GM18511 (cell line): ENCODE results near the gene SLC37A1.

ENCODE experiments used
- ATAC-seq: cut with Tn5 transposase; IDR thresholded peaks from one replicate; pipeline ENCODE4 v1.9.1; 2021; ENCODE audit warnings: mild to moderate bottlenecking, moderate library complexity; ENCODE audit not compliant: unreplicated experiment

Gene SLC37A1

DNA sequence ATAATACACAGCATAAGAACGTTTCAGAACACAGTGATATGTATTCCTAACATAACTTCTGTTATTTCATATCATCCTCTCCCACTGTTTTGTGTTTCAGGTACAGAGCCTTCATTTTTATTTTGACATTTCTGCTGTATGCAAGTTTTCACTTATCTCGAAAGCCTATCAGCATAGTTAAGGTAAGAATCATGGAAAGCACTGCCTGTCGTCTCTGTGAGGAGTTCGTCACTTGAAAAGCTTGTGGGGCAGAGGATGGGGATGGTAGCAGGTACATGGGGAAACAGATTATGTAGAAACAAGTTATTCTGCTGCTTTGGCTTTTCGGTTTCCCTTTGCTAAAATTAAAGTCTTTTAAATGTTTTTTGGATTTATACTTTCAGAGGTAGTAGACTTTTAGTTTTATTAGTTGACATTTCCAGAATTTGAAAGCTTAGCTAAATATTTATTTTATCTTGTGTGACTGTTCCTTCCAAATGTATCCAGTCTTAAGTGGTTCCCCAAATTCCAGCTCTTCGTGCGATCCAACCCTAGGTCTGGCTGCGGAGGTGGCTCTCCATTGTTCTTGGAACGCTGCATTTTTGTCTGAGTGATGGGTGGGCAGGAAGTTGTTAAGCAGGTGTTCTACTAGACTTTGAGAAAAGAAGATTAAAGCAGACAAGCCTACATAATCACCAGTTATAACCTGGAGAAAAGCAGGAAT lies 12.2 kb downstream of the SLC37A1 start:
- ATAC-seq, result no peak

DNA sequence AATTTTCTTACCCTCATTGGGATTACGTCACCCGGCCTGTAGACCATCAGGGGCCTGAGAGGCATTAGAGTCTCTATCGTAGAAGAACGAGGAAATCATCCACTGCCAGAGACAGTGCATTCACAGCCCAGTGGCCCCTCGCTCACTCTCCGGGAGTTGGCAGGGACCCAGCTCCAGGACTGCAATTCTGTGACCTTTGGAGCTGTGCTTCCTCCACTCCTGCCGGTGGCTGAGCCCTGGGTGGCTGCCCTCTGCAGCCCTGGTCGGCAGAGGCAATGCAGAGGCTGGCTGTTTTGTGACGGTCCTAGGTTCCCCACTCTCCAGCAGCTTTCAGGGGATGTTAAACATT lies 12.7 kb downstream of the SLC37A1 start:
- no peak for ATAC-seq

DNA sequence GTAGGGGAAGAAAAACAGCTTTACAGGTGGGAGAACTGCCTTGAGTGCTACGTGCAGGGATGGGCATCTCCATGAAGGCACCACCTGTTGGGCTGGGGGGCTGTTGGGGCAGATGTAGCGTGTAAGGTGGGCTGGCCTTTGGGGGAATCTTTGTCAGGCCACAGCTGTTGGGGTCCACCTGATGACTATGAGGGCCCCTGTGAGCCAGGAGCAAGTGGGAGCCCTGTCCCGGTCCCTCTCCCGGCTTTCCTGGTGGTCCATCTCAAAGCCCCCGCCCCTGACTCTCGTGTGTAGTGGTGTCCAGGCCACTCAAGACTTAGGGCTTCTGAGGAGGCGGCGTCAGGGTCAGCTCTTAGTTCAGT lies 13.5 kb downstream of the SLC37A1 start:
- ATAC-seq, result no peak

DNA sequence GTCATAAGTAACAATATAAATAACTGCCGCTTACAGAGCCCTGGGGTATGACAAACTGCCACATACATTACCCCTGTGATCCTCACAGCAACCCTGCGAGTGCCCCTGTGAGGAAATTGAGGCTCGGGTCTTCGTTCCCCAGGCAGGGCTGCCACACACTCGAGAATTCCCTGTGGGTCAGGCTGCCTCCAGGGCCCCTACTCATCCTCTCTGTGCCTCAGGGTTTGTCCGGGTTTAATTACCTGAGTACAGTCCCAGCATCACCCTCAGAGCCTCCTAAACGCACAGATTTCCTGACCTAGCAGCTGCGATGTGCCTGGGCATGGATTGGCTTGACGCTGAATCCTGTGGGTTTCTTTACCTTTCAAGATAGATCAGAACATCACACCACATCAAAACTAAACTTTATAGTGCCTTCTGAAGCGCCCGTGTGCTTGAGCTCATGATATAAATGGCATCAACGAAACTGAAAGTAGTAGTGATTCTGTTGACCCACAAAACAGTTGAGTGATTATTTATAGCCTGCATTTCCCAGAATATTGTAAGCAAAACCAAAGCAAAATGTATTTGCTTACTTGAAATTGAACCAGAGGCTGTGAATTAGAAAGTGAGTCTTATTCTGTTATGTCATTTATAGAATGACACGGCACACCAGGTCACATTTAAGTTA lies 14.0 kb downstream of the SLC37A1 start:
- ATAC-seq, result peak; percentile 38

DNA sequence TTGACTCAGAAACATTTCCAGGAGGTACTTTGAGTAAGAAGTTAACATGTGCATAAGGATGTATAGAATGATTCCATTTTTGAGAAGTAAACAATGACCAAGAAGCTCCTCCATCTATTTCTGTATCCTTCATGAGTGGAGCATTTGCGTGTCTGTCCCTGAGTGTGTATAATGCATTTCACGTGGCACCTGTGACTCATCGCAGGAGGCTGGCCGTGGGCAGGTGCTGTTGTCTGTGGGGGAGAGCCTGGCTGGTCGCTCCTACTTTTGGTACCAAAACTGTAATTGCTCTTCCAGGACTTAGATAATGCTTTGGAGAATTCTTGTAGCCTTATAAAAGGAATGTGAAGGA lies 16.5 kb downstream of the SLC37A1 start:
- ATAC-seq, result no peak

DNA sequence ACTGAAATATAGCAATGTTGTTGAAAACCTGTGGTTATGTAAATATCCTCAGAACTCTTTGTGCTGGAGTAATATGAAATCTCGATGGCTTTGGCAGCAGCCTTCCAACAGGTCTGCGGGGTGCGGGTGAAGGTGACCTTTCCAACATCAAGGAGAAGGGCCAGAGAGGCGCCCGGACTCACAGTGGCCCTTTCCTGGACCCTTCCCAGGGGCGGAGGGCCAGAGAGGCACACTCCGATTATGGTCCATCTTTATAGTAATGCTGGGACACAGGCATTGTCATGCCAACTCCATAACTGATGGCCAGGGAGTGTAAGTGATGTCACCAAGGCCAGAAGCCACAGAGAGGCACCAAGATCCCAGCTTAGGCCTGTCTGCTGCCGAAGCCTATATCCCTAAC lies 18.1 kb downstream of the SLC37A1 start:
- no peak for ATAC-seq

DNA sequence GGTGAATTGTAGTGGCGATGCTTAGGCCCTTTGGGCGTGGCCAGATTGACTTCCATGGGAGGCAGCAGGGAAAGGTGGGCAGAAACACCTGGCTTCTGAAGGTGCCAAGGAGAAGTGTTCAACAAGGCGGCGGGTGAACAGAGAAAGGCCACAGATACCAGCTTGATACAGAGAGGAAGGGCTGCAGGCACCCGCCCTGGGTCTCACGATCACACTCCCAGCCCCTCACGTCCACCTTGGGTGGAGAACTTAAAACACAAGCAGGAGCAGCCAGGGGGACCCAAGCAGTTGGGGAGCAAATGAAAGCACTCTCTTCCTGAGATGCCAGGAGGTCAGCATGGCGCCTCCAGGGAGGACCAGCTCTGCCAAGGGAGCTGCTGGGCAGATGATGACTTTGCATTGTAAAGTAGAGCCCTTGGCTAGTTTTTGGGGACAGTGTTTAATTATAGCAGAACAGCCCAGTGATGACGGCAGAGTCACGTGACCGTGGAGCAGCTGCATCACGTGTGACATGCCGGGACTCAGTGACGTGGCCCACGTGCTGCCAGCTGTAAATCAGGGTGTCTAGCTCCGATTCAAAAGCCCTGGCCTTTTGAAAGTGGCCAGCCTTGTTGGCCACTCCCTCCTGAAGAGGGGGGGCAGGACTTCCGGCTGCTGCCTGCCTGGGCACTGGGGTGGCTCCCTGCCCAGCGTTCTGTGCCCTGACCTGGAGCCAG lies 19.0 kb downstream of the SLC37A1 start:
- no peak for ATAC-seq

DNA sequence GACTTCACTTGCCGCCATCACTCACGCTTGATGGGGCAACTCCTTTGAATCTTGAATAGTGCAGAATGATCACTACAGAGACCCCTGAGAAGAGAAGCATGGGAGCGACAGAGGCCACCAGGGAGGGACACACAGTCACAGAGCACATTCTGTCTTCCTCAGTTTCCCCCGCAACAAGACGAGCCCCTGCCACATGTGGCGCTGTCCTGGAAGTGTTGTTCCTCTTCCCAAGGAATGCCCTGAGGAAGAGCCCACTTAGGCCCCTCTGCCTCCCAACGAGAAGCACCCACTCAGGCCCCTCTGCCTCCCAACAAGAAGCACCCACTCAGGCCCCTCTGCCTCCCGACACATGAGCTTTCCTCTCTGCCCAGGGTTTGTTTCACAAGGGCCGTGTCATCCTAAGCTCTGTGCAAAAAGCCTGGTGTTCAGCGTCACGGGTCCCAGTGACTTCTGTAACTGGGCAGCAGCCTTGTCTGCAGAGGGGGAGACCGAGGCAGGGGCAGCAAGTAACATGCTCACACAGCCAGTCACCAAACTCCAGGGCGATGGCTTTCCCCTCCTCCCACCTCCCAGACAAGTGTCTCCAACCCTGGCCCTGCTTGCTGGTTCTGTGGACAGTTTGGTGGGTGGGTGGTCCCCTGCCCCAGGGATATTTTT lies 19.8 kb downstream of the SLC37A1 start:
- no peak for ATAC-seq

DNA sequence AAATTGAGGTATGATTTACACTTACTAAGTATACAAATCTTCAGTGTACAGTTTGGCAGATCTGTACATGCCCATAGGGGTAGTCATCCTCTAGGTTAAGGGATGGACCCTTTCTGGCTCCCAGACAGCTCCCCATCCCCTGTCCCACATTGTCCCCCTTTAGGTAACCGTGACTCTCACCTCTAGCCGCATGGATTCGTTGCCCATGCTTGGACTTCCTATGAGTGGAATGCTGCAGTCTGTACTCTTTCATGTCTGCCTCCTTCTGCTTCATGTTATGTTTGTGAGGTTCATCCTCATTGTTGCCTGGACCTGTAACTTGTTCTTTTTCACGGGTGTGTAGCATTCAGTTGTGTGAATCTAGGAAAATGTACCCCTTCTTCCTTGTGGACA lies 20.3 kb downstream of the SLC37A1 start:
- ATAC-seq, result no peak

DNA sequence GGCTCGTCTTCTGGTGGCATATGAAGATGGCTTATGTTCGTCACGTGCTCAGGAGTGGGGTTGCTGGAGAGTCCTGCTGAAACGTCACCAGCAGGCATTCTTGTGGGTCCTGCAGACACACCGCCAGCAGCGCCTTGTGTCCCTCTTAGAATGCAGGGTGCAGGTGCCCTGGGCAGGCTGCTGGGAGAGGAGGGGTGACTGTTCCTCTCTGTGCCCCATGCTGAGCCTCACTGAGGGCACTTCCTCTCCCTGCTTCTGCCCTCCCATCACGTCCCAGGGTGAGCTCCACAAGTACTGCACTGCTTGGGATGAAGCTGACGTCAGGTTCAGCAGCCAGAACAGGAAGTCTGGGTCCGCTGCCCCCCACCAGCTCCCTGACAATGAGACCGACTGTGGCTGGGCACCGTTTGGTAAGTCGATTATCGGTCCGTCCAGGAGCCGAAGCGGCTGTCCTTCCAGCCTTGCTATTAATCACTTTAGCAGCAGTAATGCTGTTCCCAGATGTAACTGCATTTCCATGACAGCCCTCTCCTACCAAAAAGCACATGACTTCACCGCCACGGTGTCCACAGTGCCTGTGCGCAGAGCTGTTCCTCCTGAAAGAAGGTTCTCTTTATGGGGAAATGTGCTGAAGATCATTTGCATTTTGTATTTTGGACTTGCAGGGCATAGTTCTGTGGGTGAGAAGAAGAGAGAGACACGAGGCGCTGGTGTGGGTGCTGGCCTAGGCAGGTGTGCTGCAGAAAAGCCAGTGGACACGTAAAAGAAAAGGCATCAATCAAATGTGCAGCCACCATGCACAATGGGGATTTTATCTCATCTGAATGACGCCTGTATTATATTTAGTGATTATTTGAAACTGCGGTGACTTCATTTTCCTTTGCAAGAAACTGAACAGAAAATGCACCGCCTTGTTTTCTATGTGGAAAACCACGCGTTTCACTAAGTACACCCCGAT lies 21.0 kb downstream of the SLC37A1 start:
- peak; percentile 53 for ATAC-seq

DNA sequence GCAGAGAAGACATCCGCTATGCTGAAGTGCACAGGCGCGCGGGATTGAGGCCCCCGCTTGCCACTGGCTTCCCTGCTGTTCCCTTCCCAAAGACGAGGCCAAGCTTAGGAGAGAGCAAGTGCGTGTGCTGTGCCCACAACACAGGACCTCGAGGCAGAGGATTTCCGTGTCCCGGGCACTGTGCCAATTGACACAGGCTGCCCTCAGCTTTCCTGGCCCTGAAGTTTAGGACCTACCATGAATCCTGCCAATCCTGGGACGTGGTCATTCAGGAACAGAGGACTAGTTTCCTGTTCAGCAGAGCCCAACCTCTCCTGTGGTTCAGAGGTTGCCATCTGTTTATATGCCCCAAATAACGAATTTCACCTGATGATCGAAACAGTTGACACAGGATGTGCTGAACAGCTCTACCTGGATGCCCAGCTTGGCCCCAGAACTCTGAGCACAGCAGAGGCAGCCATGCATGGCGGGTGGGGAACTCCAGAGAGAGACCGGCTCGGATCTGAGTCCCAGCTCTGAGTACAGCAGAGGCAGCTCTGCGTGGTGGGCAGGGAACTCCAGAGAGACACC lies 22.0 kb downstream of the SLC37A1 start:
- ATAC-seq, result peak; percentile 69

DNA sequence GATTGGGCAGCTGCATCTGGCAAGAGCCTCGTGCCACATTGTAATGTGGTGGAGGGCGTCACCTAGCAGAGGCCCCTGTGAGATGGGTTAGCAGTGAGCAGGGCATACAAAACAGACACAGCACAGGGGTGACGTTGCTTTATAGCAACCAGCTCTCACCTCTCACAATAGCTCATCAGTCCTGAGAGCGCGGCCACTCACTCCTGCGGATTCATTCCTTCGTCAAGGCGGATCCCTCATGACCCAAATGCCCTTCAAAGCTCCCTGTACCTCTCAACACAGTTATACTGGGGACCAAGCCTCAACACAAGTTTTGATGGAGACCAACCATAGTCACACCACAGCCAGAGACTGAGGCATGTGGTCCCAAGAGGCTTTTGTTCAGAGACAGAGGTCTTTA lies 22.9 kb downstream of the SLC37A1 start:
- no peak for ATAC-seq

DNA sequence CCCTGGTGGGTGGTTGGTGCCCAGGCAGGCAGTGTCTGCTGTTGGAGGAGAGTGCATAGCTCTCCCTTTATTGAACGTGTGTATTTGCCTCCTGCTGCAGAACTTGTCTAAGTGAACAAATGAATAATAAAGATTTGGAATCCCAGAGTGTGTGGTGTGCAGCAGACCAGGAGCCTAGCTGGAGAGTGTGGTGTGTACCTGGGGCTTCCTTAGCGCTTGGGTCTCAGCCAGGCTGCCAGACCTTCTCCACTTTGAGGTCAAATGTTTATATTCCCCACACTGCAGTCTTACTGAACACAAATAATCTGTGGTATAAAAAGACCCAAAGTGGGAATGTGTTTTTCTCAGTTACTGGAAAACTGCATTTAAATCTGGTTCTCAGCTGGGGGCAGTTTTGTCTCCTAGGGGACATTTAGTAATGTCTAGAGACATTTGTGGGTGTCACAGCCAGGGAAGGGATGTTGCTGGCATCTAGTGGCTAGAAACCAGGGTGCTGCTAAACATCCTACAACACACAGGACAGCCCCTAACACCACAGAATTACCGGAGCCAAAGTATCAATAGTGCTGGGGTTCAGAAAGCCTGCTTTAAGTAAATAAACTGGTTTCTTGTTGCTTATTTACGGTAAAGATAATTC lies 23.6 kb downstream of the SLC37A1 start:
- no peak for ATAC-seq

DNA sequence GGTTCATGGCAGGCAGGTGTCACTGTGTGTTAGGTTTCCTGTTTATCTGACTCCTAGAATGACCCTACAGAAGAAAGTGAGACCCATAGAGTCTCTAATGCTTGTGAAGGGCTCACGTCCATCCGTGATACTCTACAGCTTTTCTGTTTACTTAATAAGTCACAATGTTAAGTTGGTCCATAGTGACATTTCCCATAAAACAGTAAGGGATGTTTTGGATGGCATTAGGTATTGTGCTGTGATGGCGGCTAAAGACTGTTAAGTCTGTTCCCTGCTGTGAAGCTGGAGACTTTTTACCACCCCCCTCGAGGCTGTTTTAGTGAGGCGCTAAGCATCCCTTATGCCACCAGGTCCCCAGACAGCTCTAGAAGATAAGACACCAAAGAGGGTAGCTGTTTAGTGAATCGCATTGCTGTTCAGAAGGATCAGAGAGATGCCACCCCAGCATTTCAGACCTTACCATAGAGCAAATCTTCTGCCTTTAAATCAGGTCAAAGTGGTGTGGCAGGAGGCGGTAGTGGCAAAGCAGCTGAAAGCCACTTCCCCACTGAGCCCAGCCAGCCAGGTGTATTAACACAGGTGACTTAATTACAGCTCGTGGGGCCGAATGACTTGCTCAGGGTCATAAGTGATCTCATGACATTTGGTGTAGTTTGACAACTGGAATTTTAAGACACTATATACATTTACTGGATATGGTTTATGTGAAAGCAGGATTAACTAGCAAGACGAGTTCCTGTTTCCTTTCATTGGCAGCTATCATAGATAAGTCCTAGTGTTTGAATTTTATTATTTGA lies 25.0 kb downstream of the SLC37A1 start:
- ATAC-seq, result no peak

DNA sequence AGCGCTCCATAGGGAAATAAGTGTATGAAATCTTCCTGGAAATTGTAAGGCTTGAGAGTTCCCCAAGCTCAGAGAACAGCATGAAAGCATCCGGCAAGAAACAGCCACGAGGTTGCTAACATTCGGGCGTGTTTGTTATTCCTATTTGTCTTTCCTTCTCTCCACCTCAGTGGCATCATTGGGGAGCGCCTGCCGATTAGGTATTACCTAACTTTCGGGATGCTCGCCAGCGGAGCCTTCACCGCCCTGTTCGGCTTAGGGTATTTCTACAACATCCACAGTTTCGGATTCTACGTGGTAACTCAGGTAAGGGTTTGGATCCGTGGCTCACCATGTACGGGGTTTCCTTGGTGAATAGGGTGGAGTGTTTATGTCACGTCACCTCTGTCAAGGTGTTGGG lies 25.7 kb downstream of the SLC37A1 start:
- ATAC-seq, result no peak

DNA sequence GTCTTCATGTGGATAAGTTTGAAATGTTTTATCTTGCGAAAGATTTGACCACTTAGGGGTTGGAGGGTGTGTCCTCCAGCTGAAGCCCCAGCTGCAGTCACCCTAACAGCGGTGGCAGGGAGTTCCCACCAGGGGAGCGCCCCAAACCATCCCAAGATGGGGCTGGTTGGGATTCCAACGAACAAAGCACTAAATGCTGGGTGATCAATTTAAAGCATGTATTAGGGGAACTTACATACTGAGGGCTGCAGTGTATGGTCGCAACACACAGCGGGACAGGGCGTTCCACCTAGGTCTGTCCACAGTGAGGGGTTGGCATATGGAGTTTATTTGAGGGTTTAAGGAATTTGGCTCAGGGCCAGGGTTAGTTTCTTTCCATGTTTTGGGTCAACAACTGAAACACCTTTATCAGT lies 26.3 kb downstream of the SLC37A1 start:
- ATAC-seq, result no peak

DNA sequence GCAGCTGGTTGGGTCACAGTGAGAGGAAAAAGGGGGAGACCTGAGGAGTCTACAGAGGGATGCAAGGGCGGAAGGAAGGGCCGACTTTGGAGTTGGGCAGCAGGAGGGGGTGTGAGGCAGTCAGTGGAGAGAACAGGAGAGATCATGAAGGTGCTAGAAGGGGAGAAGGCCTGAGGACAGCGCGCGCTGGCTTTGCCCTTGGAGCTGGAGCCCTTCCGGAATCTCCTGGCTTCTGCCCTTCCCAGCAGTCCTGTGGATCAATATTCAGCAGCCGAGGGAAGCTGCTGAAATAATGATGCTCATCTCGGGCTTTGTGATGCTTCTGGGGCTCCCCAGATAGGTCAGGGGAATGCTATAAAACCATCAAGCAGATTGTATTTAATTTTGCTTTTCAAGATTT lies 26.7 kb downstream of the SLC37A1 start:
- ATAC-seq, result no peak

DNA sequence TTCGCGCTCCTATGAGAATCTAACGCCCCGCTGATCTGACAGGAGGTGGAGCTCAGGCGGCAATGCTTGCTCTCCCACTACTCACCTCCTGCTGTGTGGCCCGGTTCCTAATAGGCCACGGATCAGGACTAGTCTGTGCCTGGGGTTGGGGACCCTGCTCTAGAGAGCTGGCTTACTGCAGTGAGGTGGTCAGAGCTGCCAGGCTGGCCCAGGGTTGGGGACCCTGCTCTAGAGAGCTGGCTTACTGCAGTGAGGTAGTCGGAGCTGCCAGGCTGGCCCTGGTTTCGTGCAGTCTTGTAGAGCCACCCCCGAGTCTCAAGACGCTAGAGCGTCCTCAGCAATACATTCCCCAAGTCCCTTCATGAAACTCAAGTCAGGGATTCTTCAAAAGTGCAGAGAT lies 27.5 kb downstream of the SLC37A1 start:
- no peak for ATAC-seq

DNA sequence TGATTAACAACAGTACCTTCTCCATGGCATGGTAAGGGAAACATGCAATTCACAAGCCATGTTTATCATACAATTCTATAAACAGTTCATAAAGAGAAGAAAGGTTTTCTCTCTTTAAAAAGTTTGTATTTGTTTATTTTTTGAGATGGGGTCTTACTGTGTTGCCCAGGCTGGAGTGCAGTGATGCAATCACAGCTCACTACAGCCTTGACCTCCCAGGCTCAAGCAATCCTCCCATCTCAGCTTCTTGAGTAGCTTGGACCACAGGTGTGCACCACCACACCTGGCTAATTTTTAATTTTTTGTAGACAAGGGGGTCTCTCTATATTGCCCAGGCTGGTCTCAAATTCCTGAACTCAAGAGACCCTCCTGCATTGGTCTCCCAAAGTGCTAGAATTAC lies 28.0 kb downstream of the SLC37A1 start:
- ATAC-seq, result no peak
